A673 (cell line): ENCODE measurements around the gene NIF3L1. TPM values are rescaled to one million over a fixed set of nuclear protein-coding genes. Genes with fewer than 3 reads are reported as not detected.

Experiments used
- BruUV-seq: library from RNA; stranded (reverse); fragments of 400-500 nt; replicated peaks from 2 replicates; lab custom pipeline; 2021; lab: Mats Ljungman, UMichigan
- CTCF ChIA-PET: fragments of 300-600 bp; sonication (Branson Sonifier 250); formaldehyde crosslinking; loops from one replicate; lab custom pipeline; 2022; ENCODE audit warnings: antibody characterized with exemption; lab: Charles Lee
- POLR2A ChIA-PET: fragments of 300-600 bp; sonication (Branson Sonifier 250); formaldehyde crosslinking; loops from one replicate; lab custom pipeline; 2022; ENCODE audit warnings: antibody characterized with exemption; ENCODE audit not compliant: low non-redundant PET; lab: Charles Lee
- DNase-seq: peaks from one replicate; pipeline ENCODE4 v3.0.0-alpha.2; 2015; ENCODE audit warnings: low spot score
- H3K27ac ChIP-seq: fragments of 200-600 bp; sonication (generic); 2 replicates; pipeline ENCODE4 v1.5.1; 2016; ENCODE audit warnings: mixed run types, low read depth, mild to moderate bottlenecking, mixed read lengths, antibody characterized with exemption, low read length; ENCODE audit not compliant: poor library complexity, severe bottlenecking
- H3K27me3 ChIP-seq: fragments of 200-600 bp; sonication (generic); replicated peaks from 2 replicates; pipeline ENCODE4 v1.6.1; 2017; ENCODE audit warnings: mixed run types, low read depth, mild to moderate bottlenecking, mixed read lengths, antibody characterized with exemption, low read length; ENCODE audit not compliant: insufficient read depth, poor library complexity
- H3K36me3 ChIP-seq: fragments of 200-600 bp; sonication (generic); 2 replicates; pipeline ENCODE4 v1.6.1; 2016; ENCODE audit warnings: mixed run types, mild to moderate bottlenecking, mixed read lengths, antibody characterized with exemption, low read length; ENCODE audit not compliant: insufficient read depth, poor library complexity, severe bottlenecking
- H3K4me1 ChIP-seq: fragments of 200-600 bp; sonication (generic); 2 replicates; pipeline ENCODE4 v1.6.1; 2017; ENCODE audit warnings: mixed run types, mild to moderate bottlenecking, mixed read lengths, antibody characterized with exemption, low read length; ENCODE audit not compliant: insufficient read depth, poor library complexity, severe bottlenecking
- H3K4me3 ChIP-seq: fragments of 200-600 bp; sonication (generic); 2 replicates; pipeline ENCODE4 v1.5.1; 2016; ENCODE audit warnings: low read depth, mixed run types, mild to moderate bottlenecking, mixed read lengths, low read length; ENCODE audit not compliant: poor library complexity, severe bottlenecking
- H3K9me3 ChIP-seq: fragments of 200-600 bp; sonication (generic); 2 replicates; pipeline ENCODE4 v1.6.1; 2016; ENCODE audit warnings: mixed run types, low read depth, mild to moderate bottlenecking, mixed read lengths, antibody characterized with exemption, low read length; ENCODE audit not compliant: poor library complexity, severe bottlenecking
- CTCF ChIP-seq: fragments of 300-800, 200-600 bp; sonication (generic); conservative IDR thresholded peaks from 2 replicates; pipeline ENCODE4 v1.5.1; 2017; ENCODE audit warnings: low read depth, mild to moderate bottlenecking, antibody characterized with exemption, low read length, moderate library complexity, mixed read lengths
- EZH2 ChIP-seq: fragments of 200-600 bp; sonication (generic); IDR thresholded peaks from 2 replicates; pipeline ENCODE4 v1.6.1; 2017; ENCODE audit warnings: borderline replicate concordance, low read depth, mild to moderate bottlenecking, mixed read lengths, antibody characterized with exemption, low read length; ENCODE audit not compliant: poor library complexity, severe bottlenecking
- intact Hi-C: fragments of 100-400 bp; cut with micrococcal nuclease; formaldehyde crosslinking; loops from one replicate; pipeline ENCODE4 v1.10.0; 2022; ENCODE audit not compliant: unreplicated experiment
- total RNA-seq: library from RNA; stranded (reverse); gene quantifications from 2 replicates; pipeline ENCODE4 v1.2.3, GENCODE V29; 2021

NIF3L1 gene
- total RNA-seq, 1 experiment from 2014 or later, result 56.4 TPM

DNA sequence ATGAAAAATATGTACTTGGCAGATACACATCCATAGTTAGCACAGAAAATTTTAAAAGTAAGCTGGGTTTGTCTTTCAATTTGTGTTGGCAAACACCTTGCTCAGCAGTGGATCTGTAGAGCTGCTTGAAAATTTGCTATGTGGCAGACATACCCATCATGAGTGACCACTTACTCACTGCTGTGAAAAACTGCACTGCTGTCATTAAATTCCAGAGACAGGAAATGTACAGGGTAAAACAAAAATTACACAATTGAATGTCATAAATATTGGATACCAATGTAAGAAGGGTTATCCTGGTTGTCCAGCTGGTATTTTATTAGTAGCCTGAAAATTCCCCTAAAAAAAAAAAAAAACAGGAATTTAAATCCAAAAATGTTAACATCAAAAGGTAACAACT lies 24.5 kb downstream of the NIF3L1 start:
- H3K4me3 ChIP-seq, result no peak overlapping the region
- no TSS peak for BruUV-seq
- no peaks in the 10 kb centered on the region for H3K4me1 ChIP-seq
- intact Hi-C loops, result no loop called here
- H3K27ac ChIP-seq, result no peak overlapping the region
- H3K9me3 ChIP-seq, result no peaks in the 10 kb centered on the region
- H3K36me3 ChIP-seq, result peaks cover 54% of the 10 kb centered on the region
- DNase-seq, result no peak
- no peaks in the 10 kb centered on the region for H3K27me3 ChIP-seq
- CTCF ChIA-PET, result interaction anchor here (0.7 kb wide), 1 partner anchor 13 kb away, joined by 5 read pairs; no protein-coding TSS in a partner anchor
- POLR2A ChIA-PET, result no interaction called here
- TF ChIP-seq CTCF (no peak), EZH2 (no peak)

GRCh38 chr2:200922439-200922838 lies 33.3 kb downstream of the NIF3L1 start:
- intact Hi-C loops, result no loop called here
- TF ChIP-seq EZH2, result no peak
- no peak for TF ChIP-seq CTCF
- Histone ChIP-seq H3K36me3 (peaks cover 52% of the 10 kb centered on the region), H3K27me3 (no peaks in the 10 kb centered on the region), H3K9me3 (no peaks in the 10 kb centered on the region), H3K4me3 (no peak overlapping the region), H3K4me1 (no peaks in the 10 kb centered on the region), H3K27ac (no peak overlapping the region)
- ChIA-PET CTCF (no interaction called here), POLR2A (no interaction called here)
- BruUV-seq, result no TSS peak
- DNase-seq, result no peak

- no peaks in the 10 kb centered on the region for H3K27me3 ChIP-seq
- no peak for DNase-seq
- TF ChIP-seq EZH2 (no peak), CTCF (no peak)
- H3K27ac ChIP-seq, result no peak overlapping the region
- no TSS peak for BruUV-seq
- intact Hi-C loops, result no loop called here
- H3K4me3 ChIP-seq, result no peak overlapping the region
- ChIA-PET POLR2A (no interaction called here), CTCF (interaction anchor here (0.6 kb wide), 1 partner anchor 29 kb away, joined by 3 read pairs; no protein-coding TSS in a partner anchor)
- no peaks in the 10 kb centered on the region for H3K9me3 ChIP-seq
- no peaks in the 10 kb centered on the region for H3K4me1 ChIP-seq
- peaks cover 24% of the 10 kb centered on the region for H3K36me3 ChIP-seq
Measured at GRCh38 chr2:200929334-200930249, 40.4 kb downstream of the NIF3L1 start.
